Right kidney (tissue), 1 donor: ENCODE results near the gene TANGO2.

ENCODE experiments used
- DNase-seq: peaks from one replicate; pipeline ENCODE4 v3.0.0-alpha.2; 2016

The TANGO2 gene

DNA sequence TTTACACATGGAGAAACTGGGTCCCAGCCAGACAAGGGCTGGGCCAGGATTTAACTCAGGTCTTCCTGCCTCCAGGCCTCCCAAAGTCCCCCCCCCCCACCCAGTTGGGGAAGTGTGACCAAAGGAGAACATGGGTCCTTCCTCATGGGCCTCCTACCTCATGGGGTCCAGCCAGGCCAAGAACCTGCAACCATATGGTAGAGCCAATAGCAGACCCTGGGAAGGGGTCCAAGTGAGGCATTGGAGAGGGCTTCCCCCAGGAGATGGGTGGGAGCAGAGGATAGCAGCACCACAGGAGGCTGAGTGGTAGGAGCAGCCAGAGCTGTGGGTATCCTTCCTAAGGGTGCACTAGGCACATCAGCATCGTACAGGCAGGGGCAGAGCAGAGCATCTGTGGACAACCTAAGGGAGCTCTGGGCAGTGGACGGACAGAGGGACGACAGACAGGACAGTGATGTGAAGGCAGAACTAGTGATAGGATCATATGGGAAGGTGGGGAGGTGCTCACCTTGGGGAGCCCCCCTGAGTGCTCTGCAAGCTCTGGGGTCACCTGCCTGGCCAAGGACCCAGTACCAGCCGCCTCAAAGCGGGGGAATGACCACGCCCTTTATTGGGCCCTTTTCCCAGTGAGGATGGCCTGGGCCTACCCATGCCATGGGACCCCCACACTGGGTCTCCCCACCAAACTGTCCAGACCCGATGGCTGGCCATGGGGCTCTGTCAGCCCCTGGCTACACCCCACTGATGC, 8.7 kb upstream of the TANGO2 start:
- DNase-seq: no peak

- no peak for DNase-seq
Observed at GRCh38 chr22:20012741-20013331, 8.1 kb upstream of the TANGO2 start.

DNA sequence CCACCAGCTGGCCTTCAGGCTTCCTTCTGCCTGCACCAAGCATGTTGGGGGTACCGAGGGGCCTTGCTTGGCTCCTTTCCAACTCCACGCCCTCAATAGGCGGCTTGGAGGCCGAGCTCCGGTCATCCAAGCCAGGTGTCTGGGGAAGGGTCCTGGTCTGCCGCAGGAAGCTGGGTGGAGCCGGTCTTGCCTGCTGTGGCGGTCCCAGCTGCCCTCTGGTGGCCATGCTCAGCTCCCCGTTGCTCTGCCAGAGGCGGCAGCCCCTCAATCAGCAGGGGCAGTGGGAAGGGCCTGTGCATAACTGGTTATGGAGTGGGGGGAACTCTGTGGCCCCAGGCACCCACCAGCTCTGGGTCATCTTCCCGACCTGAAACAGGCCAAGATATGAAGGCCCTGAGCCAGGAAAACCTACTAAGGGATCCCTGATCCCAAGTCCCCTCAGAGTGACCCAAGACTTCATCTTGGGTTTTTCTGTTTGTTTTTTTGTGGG, 7.5 kb upstream of the TANGO2 start:
- peak; percentile 74 for DNase-seq

GRCh38 chr22:20014526-20015186, 6.3 kb upstream of the TANGO2 start:
- no peak for DNase-seq

DNA sequence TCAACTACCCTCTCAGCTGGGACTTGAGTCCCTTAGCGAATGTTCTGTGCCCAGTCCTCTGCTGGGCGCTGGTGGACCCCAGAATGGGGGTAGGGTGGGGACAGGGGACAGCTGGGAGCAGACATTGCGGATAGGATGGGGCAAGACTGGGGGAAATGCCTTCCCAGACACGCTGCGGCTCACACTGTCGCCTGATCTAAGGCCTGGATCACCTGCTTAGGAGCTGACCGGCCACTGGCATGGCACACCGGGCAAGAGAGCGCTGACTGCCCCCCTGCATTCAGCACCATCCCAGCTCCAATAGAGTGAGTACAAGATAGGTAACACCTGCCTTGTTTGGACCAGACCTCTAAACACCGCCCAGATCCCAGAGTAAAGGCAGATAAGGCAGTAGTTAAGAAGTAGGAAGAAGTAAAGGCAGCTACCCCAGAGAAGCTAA, 5.7 kb upstream of the TANGO2 start:
- no peak for DNase-seq

DNA sequence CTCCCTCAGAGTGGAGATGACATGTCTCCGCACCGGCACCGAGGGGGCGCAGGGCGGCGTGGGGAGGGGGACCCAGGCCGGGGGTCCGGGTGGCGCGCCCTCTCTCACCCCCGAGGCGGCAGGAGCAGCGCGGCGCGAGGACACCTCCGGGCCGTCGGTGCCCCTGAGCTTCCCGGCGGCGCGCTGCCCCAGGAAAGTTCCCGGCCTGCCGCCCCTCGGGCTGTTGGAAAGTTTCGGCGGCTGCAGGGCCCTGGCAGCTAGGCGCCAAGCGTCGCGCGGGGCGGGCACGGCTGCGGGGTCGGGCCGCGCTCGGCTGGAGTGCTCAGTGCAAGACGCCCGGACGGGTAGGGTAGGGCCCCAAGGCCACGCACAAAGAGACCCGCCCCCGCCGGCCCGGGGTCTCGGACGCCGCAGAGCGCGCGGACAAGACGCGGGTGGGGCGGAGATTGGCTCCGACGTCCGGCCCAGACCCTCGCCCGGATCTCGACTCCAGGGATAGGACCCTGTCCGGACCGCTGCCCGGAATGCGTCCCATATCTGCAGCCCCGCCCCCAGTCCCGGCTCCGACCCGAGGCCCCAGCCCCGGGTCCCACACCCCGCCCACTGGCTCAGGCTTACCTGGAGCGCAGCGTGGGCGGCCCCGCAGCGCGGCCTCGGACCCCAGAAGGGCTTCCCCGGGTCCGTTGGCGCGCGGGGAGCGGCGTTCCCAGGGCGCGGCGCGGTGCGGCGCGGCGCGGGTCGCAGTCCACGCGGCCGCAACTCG, 4.8 kb upstream of the TANGO2 start:
- peak; percentile 66 for DNase-seq

DNA sequence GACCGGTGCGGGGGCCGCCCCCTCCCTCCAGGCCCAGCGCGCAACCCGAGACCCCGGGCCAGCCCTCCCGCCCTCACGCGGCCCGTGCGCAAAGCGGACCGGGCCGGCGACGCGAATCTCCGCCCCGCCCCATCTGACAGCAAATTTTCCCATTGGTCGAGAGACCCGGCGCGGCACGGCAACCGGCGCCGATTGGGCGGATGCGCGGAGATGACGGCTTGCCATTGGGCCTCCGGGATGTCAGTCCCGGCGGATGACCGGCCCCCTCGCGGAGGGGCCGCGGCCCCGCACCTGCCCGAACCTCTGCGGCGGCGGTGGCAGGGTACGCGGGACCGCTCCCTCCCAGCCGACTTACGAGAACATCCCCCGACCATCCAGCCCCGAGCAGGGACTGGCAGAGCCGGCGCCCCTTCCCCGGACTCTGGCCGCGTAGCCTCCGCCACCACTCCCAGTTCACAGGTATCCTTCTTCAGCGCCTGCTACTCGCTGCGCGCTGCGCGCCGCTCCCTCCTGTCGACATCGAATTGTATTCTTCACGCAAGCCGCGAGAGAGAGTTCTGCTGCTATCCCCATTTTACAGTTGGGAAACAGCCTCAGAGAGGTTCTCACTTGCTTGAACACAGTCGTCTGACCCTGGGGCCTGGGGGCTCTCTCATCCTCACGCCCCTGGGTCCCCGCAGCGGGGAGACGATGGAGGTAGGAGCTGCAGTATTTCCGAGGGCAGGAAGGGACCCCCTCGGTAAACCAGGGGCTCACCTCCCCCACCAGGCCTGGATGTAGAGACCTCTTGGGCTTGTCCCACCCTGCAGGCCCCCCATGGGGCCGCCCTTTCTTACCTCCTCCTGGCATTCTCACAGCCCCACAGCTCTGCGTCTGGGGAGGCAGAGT, 3.9 kb upstream of the TANGO2 start, which contains the start of gene ARVCF:
Gene ARVCF, minus strand, starts transcription at position 90 of the 888 bp plus-strand sequence. CDS start 26,029 bp downstream, outside the sequence.
- DNase-seq: peak; percentile 96

DNA sequence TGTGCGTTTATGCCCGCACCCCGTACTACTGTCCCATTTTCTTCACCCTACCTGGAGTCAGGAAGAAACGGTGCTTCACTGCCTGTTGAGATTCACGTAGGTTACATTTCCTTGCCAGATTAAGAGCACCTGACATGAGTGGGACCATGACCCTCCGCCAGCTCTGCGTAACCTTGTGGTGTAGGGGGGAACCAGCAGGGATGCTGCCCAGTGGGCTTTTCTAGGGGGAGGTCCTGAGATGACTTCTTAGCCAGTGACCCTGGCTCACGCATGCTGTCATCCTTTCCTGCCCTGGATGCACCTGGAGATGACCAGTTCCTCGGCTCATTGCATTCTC, 3.3 kb upstream of the TANGO2 start:
- DNase-seq: no peak

GRCh38 chr22:20018001-20018400, 2.9 kb upstream of the TANGO2 start:
- no peak for DNase-seq

DNA sequence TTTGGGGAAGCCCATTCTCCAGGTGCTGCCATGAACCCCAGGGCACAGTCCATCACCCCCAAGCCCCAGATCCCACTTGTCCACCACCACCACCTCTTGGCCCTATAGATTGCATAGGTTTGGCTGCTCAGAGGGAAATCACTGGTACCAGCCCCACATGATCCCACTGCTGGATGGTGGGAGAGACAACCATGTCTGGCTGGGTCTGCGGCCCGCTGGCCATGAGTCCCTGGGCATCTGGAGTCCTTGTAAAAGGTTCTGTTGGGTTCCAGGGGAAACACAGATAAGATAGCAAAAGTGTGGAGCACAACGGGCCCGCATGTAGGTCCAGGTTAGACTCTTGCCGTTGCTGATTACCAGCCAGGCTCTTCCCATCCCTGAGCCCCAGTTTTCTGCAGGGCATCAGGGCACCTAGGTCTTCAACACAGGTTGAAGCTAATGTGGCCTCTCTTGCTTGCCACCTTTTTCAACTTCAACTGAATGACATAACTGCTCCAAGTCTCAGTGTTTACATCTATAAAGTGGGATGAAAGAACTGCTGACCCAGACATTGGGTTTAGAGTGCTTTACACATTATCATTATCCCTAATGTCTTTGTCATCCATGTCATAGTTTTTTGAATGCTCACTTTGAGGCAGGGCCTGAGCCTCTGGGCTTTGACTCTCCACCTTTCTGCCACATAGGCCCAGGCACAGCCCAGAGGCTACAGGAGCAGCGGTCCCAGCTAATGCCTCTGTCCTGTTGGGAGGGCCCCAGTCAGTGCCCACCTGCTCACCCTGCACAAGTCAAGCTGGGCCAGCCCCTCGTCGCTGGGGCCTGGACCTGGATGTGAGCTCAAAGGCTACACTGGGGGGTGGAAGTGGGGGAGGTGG, 1.0 kb upstream of the TANGO2 start:
- DNase-seq: no peak

- no peak for DNase-seq
Observed at GRCh38 chr22:20021196-20022181, 579 bp downstream of the TANGO2 start.

- no peak for DNase-seq
Observed at GRCh38 chr22:20022231-20022977, 1.5 kb downstream of the TANGO2 start.

DNA sequence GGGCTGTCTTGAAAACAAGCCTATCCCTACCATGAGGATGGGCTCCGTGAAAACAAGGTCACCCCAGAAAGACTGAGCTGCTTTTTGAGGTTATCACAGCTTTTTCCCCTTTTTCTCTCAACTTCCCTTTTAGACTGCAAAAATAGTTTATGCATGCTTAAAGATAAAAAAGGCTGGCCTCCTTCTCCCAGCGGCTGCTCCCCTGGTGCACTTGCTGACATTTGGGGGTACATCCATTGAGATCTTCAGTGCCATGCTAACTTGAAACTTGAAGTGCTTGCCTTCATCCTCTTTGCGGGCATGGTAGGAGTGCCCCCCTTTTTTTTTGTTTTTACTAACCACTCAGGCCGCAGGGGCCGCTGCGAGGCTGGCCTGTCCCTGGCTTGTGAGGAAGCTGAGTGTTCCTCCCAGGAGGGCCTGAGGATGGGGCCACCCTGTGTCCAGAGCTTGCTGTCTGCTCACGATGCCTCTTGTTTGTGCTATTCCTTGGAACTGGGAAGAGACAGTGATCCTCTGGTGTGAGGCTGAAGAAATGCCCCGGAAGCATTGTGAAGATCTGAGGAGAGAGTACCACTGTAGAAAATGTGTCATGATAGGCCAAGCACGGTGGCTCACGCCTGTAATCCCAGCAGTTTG, 2.2 kb downstream of the TANGO2 start:
- no peak for DNase-seq

- DNase-seq: no peak
Observed at GRCh38 chr22:20024225-20024624, 3.3 kb downstream of the TANGO2 start.

- no peak for DNase-seq
Observed at GRCh38 chr22:20024650-20025397, 3.9 kb downstream of the TANGO2 start.

- DNase-seq: no peak
Observed at GRCh38 chr22:20025401-20026203, 4.7 kb downstream of the TANGO2 start.
